Tibial artery (tissue), 4 donors: ENCODE measurements around the gene OBSCN.

ENCODE experiments used
- DNase-seq, 2 donors: peaks; one replicate each; pipeline ENCODE4 v3.0.0-alpha.2; 2019
- H3K27ac ChIP-seq, 2 donors: fragments of 200-600 bp; sonication (generic) in 1 of 2; 1 replicate in 1 of 2; 2 replicates in 1 of 2; pipeline ENCODE4 v1.5.1; 2018 to 2019; ENCODE audit warnings: mild to moderate bottlenecking in 1 of 2
- H3K27me3 ChIP-seq, 2 donors: fragments of 200-600 bp; sonication (generic) in 1 of 2; one replicate each; pipeline versions ENCODE4 v1.5.1 to v1.6.0; 2016 to 2019
- H3K36me3 ChIP-seq, 3 donors: fragments of 200-600 bp; sonication (generic) in 2 of 3; one replicate each; pipeline ENCODE4 v1.5.1; 2016 to 2019; ENCODE audit warnings: mild to moderate bottlenecking in 2 of 3
- H3K4me1 ChIP-seq, 4 donors: fragments of 200-600 bp; sonication (generic) in 2 of 4; 1 replicate in 3 of 4; 2 replicates in 1 of 4; pipeline ENCODE4 v1.5.1; 2016 to 2019
- H3K4me3 ChIP-seq, 2 donors: fragments of 200-600 bp; sonication (generic) in 1 of 2; 1 replicate in 1 of 2; 2 replicates in 1 of 2; pipeline ENCODE4 v1.5.1; 2018 to 2019; ENCODE audit warnings: mild to moderate bottlenecking in 2 of 2
- H3K9me3 ChIP-seq, 3 donors: fragments of 200-600 bp; sonication (generic) in 1 of 3; one replicate each; pipeline ENCODE4 v1.5.1; 2016 to 2019
- CTCF ChIP-seq, 2 experiments: fragments of 200-600 bp in 1 of 2; fragments of 450-650 bp in 1 of 2; IDR thresholded peaks; one replicate each; pipeline ENCODE4 v1.5.1; 2017 to 2019; ENCODE audit warnings: antibody characterized with exemption in 2 of 2, mild to moderate bottlenecking in 1 of 2, moderate library complexity in 1 of 2
- intact Hi-C: fragments of 100-400 bp; cut with DNase I; formaldehyde crosslinking; loops from one replicate; pipeline ENCODE4 v1.15.0; 2023; ENCODE audit warnings: low total_unique reads

The OBSCN gene

GRCh38 chr1:228303596-228303995 lies 95.8 kb downstream of the OBSCN start:
- Histone ChIP-seq H3K4me3 (no peak overlapping the region), H3K4me1 (no peaks in the 10 kb centered on the region), H3K36me3 (peaks cover 0 to 28% (median 4%) of the 10 kb centered on the region in 3 donors), H3K27ac (no peak overlapping the region), H3K27me3 (peaks cover 0 to 9% of the 10 kb centered on the region in 2 donors), H3K9me3 (peaks cover 3 to 38% (median 27%) of the 10 kb centered on the region in 3 donors)
- intact Hi-C loops = no loop called here
- no peak for DNase-seq
- TF ChIP-seq CTCF (IDR thresholded peaks at IDR 0.05) = no peak

- Histone ChIP-seq H3K27ac (no peak overlapping the region), H3K9me3 (peaks cover 3 to 38% (median 27%) of the 10 kb centered on the region in 3 donors), H3K27me3 (peaks cover 0 to 13% of the 10 kb centered on the region in 2 donors), H3K4me3 (no peak overlapping the region), H3K4me1 (no peaks in the 10 kb centered on the region), H3K36me3 (peaks cover 0 to 22% (median 4%) of the 10 kb centered on the region in 3 donors)
- peak in 1 of 2 donors; percentile 53 for DNase-seq
- no peak for TF ChIP-seq CTCF (IDR thresholded peaks at IDR 0.05)
- intact Hi-C loops = no loop called here
These were observed 96.4 kb downstream of the OBSCN start for GRCh38 chr1:228304225-228304624.

- no peaks in the 10 kb centered on the region for H3K4me1 ChIP-seq
- no peak for TF ChIP-seq CTCF (IDR thresholded peaks at IDR 0.05)
- H3K27me3 ChIP-seq = peaks cover 0 to 13% of the 10 kb centered on the region in 2 donors
- DNase-seq = peak in 1 of 2 donors; percentile 56
- H3K9me3 ChIP-seq = peaks cover 3 to 38% (median 27%) of the 10 kb centered on the region in 3 donors
- H3K36me3 ChIP-seq = peaks cover 0 to 16% (median 4%) of the 10 kb centered on the region in 3 donors
- no peak overlapping the region for H3K27ac ChIP-seq
- H3K4me3 ChIP-seq = no peak overlapping the region
- intact Hi-C loops = no loop called here
These were observed 97.0 kb downstream of the OBSCN start for GRCh38 chr1:228304766-228305395.

- intact Hi-C loops = no loop called here
- Histone ChIP-seq H3K36me3 (peaks cover 0 to 8% (median 4%) of the 10 kb centered on the region in 3 donors), H3K9me3 (peaks cover 3 to 35% (median 25%) of the 10 kb centered on the region in 3 donors), H3K4me3 (no peak overlapping the region), H3K27me3 (peaks cover 0 to 13% of the 10 kb centered on the region in 2 donors), H3K4me1 (no peaks in the 10 kb centered on the region), H3K27ac (no peak overlapping the region)
- TF ChIP-seq CTCF (IDR thresholded peaks at IDR 0.05) = no peak
- DNase-seq = no peak
These were observed 97.9 kb downstream of the OBSCN start for GRCh38 chr1:228305721-228306152.

- Histone ChIP-seq H3K36me3 (peaks cover 0 to 6% (median 4%) of the 10 kb centered on the region in 3 donors), H3K27ac (no peak overlapping the region), H3K4me1 (no peaks in the 10 kb centered on the region), H3K4me3 (no peak overlapping the region), H3K27me3 (peaks cover 0 to 19% of the 10 kb centered on the region in 2 donors), H3K9me3 (peaks cover 3 to 27% (median 19%) of the 10 kb centered on the region in 3 donors)
- intact Hi-C loops = no loop called here
- peak in 1 of 2 donors; percentile 62 for DNase-seq
- TF ChIP-seq CTCF (IDR thresholded peaks at IDR 0.05) = no peak
These were observed 98.7 kb downstream of the OBSCN start for GRCh38 chr1:228306275-228307217.
